Kasumi-1 (cell line): ENCODE data around the gene EPHA4.

Experiments used
- DNase-seq, 2 experiments: peaks; one replicate each; lab custom pipeline; 2025; lab: John Stamatoyannopoulos, UW

EPHA4 gene

GRCh38 chr2:221503965-221504364 lies 68.1 kb downstream of the EPHA4 start:
- no peak for DNase-seq

GRCh38 chr2:221502270-221503010 lies 69.7 kb downstream of the EPHA4 start:
- no peak for DNase-seq

- no peak for DNase-seq
These were observed 70.2 kb downstream of the EPHA4 start for GRCh38 chr2:221501883-221502269.

GRCh38 chr2:221501210-221501882 lies 70.8 kb downstream of the EPHA4 start:
- no peak for DNase-seq

GRCh38 chr2:221500501-221501209 lies 71.4 kb downstream of the EPHA4 start:
- no peak for DNase-seq

- DNase-seq, result no peak
These were observed 76.4 kb downstream of the EPHA4 start for GRCh38 chr2:221495731-221496130.

GRCh38 chr2:221494556-221494955 lies 77.5 kb downstream of the EPHA4 start:
- DNase-seq, result no peak

GRCh38 chr2:221493391-221493790 lies 78.7 kb downstream of the EPHA4 start:
- DNase-seq, result no peak

GRCh38 chr2:221492636-221493035 lies 79.5 kb downstream of the EPHA4 start:
- DNase-seq, result no peak

GRCh38 chr2:221490506-221491060 lies 81.5 kb downstream of the EPHA4 start:
- DNase-seq, result no peak

GRCh38 chr2:221488136-221488807 lies 83.8 kb downstream of the EPHA4 start:
- no peak for DNase-seq

- no peak for DNase-seq
These were observed 86.0 kb downstream of the EPHA4 start for GRCh38 chr2:221486106-221486505.

- DNase-seq, result no peak
These were observed 86.6 kb downstream of the EPHA4 start for GRCh38 chr2:221485503-221485870.

- DNase-seq, result no peak
These were observed 87.2 kb downstream of the EPHA4 start for GRCh38 chr2:221484761-221485502.

GRCh38 chr2:221482666-221483455 lies 89.2 kb downstream of the EPHA4 start:
- no peak for DNase-seq

GRCh38 chr2:221480821-221481220 lies 91.3 kb downstream of the EPHA4 start:
- no peak for DNase-seq

- DNase-seq, result no peak
These were observed 91.9 kb downstream of the EPHA4 start for GRCh38 chr2:221480163-221480562.

GRCh38 chr2:221478485-221478863 lies 93.6 kb downstream of the EPHA4 start:
- no peak for DNase-seq

GRCh38 chr2:221477714-221478484 lies 94.2 kb downstream of the EPHA4 start:
- DNase-seq, result no peak

- DNase-seq, result no peak
These were observed 95.9 kb downstream of the EPHA4 start for GRCh38 chr2:221476195-221476594.
